Testis (tissue), 3 donors: ENCODE measurements around the gene BCORL1. TPM values are rescaled to one million over a fixed set of nuclear protein-coding genes. Genes with fewer than 3 reads are reported as not detected.

Experiments
- DNase-seq: peaks from one replicate; pipeline ENCODE4 v3.0.0-alpha.2; 2019
- H3K27ac ChIP-seq, 2 donors: fragments of 200-600 bp; sonication (generic); one replicate each; pipeline ENCODE4 v1.5.1; 2019
- H3K27me3 ChIP-seq: fragments of 200-600 bp; sonication (generic); one replicate; pipeline ENCODE4 v1.5.1; 2019
- H3K36me3 ChIP-seq: fragments of 200-600 bp; sonication (generic); one replicate; pipeline ENCODE4 v1.5.1; 2017; ENCODE audit warnings: low read depth; ENCODE audit errors: missing control alignments
- H3K4me1 ChIP-seq: fragments of 200-600 bp; sonication (generic); one replicate; pipeline ENCODE4 v1.5.1; 2019
- H3K4me3 ChIP-seq, 2 donors: fragments of 200-600 bp; sonication (generic); one replicate each; pipeline ENCODE4 v1.5.1; 2017 to 2019
- H3K9me3 ChIP-seq: fragments of 200-600 bp; sonication (generic); one replicate; pipeline ENCODE4 v1.5.1; 2017
- CTCF ChIP-seq, 3 experiments: fragments of 450-650 bp in 2 of 3; fragments of 200-600 bp in 1 of 3; sonication (generic) in 1 of 3; IDR thresholded peaks; one replicate each; pipeline ENCODE4 v1.5.1; 2016 to 2019; ENCODE audit warnings: antibody characterized with exemption in 3 of 3, mild to moderate bottlenecking in 2 of 3, moderate library complexity in 1 of 3
- POLR2A ChIP-seq: fragments of 450-650 bp; IDR thresholded peaks from one replicate; pipeline ENCODE4 v1.6.1; 2017; ENCODE audit warnings: antibody characterized with exemption, mild to moderate bottlenecking, moderate library complexity
- whole genome bisulfite sequencing, 2 donors: methylation state at CpG; one replicate each; pipeline ENCODE4 v1.1.5; 2018; 5-methylcytosine and 5-hydroxymethylcytosine counted together
- intact Hi-C: fragments of 100-400 bp; cut with DNase I; formaldehyde crosslinking; loops from one replicate; pipeline ENCODE4 v1.15.1; 2023; ENCODE audit warnings: low total_unique reads
- polyA plus RNA-seq: library from polyadenylated mRNA; stranded (reverse); fragments of 350-450 nt; fragmentation: Illumina TruSeq; extraction: RNeasy Lipid Tissue Mini Kit (QIAGEN cat#74804); gene quantifications from one replicate; pipeline ENCODE4 v1.2.3, GENCODE V29; 2014; ENCODE audit warnings: low read depth, low replicate concordance; ENCODE audit not compliant: insufficient read depth
- total RNA-seq, 2 donors: library from RNA; depleted of rRNA; stranded (reverse); fragments of >200 nt; gene quantifications; one replicate each; pipeline ENCODE4 v1.2.3, GENCODE V29; 2016

The BCORL1 gene
- total and polyA plus RNA-seq, 3 donors from 2014 or later = 27.7 to 33.1 (median 32.3) TPM

GRCh38 chrX:129976441-129976840, 6.0 kb upstream of the BCORL1 start:
- no peaks in the 10 kb centered on the region for H3K9me3 ChIP-seq
- TF ChIP-seq POLR2A (no peak), CTCF (IDR thresholded peaks at IDR 0.05) (no peak)
- intact Hi-C loops = no loop called here
- no peaks in the 10 kb centered on the region for H3K27me3 ChIP-seq
- 63 to 78% methylated on average over 4 to 5 of the region's 5 CpGs for WGBS, 2 donors
- DNase-seq = no peak
- H3K4me3 ChIP-seq = no peak overlapping the region
- H3K36me3 ChIP-seq = no peaks in the 10 kb centered on the region
- H3K4me1 ChIP-seq = no peaks in the 10 kb centered on the region
- no peak overlapping the region for H3K27ac ChIP-seq

- H3K27ac ChIP-seq = peak overlapping the region in 1 of 2 donors; percentile 64
- no peaks in the 10 kb centered on the region for H3K4me1 ChIP-seq
- intact Hi-C loops = no loop called here
- H3K9me3 ChIP-seq = no peaks in the 10 kb centered on the region
- H3K36me3 ChIP-seq = no peaks in the 10 kb centered on the region
- no peaks in the 10 kb centered on the region for H3K27me3 ChIP-seq
- H3K4me3 ChIP-seq = peak overlapping the region in 1 of 2 donors; percentile 53
- WGBS, 2 donors = 4% methylated on average over 17 of the region's 35 CpGs; no CpG with 5 or more reads in 1 of the 2 donors
- peak; percentile 19 for DNase-seq
- TF ChIP-seq CTCF (IDR thresholded peaks at IDR 0.05) = no peak
- TF ChIP-seq POLR2A = no peak
These were observed 3.1 kb upstream of the BCORL1 start for GRCh38 chrX:129979207-129979920.

- Histone ChIP-seq H3K36me3 (no peaks in the 10 kb centered on the region), H3K4me1 (no peaks in the 10 kb centered on the region), H3K27ac (peak overlapping the region in 1 of 2 donors; percentile 64), H3K4me3 (peak overlapping the region in 1 of 2 donors; percentile 53), H3K9me3 (no peaks in the 10 kb centered on the region), H3K27me3 (no peaks in the 10 kb centered on the region)
- no CpG with 5 or more reads among the region's 32 CpGs for WGBS, 2 donors
- intact Hi-C loops = no loop called here
- TF ChIP-seq POLR2A (no peak), CTCF (IDR thresholded peaks at IDR 0.05) (no peak)
- peak; percentile 47 for DNase-seq
These were observed 2.4 kb upstream of the BCORL1 start for GRCh38 chrX:129980001-129980401.

GRCh38 chrX:129980540-129981199, 1.8 kb upstream of the BCORL1 start:
- Histone ChIP-seq H3K36me3 (no peaks in the 10 kb centered on the region), H3K4me3 (peak overlapping the region in 1 of 2 donors; percentile 53), H3K27ac (peak overlapping the region in 1 of 2 donors; percentile 64), H3K27me3 (no peaks in the 10 kb centered on the region), H3K4me1 (no peaks in the 10 kb centered on the region), H3K9me3 (no peaks in the 10 kb centered on the region)
- DNase-seq = peak; percentile 35
- intact Hi-C loops = no loop called here
- 0% methylated on average over 3 to 14 of the region's 79 CpGs for WGBS, 2 donors
- TF ChIP-seq POLR2A (no peak), CTCF (IDR thresholded peaks at IDR 0.05) (no peak)
